Fibroblast of pulmonary artery (primary cell): Measurements from ENCODE around the gene GLCCI1.

Source experiments
- DNase-seq: peaks from one replicate; pipeline ENCODE4 v3.0.0-alpha.2; 2010; ENCODE audit warnings: low read depth
- H3K4me3 ChIP-seq: replicated peaks from 2 replicates; pipeline ENCODE4 v1.5.1; 2011; ENCODE audit warnings: low read depth, mild to moderate bottlenecking, control low read depth, low read length, moderate library complexity
- TF ChIP-seq, protein P1 (sequence below): IDR thresholded peaks from 2 replicates; pipeline ENCODE4 v1.5.1; 2011; ENCODE audit warnings: mild to moderate bottlenecking, control low read depth, low read length, inconsistent platforms; ENCODE audit errors: missing control alignments

GLCCI1 gene

DNA sequence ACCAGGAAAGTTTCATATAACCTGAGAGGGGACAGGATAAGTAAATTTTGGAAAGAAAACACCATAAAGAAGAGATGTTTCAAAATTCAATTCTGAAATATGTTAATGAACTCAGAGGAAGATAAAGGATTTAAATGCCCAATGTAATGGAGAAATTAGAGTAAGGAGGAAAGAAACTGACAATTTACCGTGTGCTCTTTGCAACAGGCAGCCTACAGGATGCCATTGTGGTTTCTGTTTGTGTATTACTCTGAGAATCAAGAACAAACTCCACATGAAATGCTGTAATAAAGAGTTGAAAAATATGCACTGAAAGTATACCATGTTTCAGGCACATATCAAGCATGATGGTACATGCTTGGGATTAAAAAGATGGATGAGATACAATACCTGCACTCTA is 44.8 kb upstream of the GLCCI1 start:
- TF ChIP-seq, protein P1, sequence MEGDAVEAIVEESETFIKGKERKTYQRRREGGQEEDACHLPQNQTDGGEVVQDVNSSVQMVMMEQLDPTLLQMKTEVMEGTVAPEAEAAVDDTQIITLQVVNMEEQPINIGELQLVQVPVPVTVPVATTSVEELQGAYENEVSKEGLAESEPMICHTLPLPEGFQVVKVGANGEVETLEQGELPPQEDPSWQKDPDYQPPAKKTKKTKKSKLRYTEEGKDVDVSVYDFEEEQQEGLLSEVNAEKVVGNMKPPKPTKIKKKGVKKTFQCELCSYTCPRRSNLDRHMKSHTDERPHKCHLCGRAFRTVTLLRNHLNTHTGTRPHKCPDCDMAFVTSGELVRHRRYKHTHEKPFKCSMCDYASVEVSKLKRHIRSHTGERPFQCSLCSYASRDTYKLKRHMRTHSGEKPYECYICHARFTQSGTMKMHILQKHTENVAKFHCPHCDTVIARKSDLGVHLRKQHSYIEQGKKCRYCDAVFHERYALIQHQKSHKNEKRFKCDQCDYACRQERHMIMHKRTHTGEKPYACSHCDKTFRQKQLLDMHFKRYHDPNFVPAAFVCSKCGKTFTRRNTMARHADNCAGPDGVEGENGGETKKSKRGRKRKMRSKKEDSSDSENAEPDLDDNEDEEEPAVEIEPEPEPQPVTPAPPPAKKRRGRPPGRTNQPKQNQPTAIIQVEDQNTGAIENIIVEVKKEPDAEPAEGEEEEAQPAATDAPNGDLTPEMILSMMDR = no peak
- H3K4me3 ChIP-seq = no peak overlapping the region
- DNase-seq = no peak

DNA sequence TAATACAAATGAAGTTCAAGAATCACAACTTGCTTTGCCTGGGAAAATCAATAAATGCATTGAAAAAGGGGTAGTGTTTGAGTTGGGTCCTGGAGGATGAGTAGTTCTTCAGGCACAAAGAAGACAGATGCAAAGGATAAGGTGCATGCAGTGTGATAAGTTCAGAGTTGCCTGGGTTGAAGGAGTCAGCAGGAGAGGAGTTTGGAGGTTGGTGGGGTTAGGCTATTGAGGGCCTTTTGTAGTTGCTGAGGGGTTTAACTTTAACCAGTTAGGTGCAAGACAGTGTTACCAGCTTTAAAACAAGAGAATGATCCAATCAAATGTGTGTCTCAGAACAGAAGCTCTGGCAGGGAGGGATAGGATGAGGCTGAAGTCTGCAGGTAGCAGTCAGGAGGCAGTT is 44.3 kb upstream of the GLCCI1 start:
- no peak for DNase-seq
- no peak overlapping the region for H3K4me3 ChIP-seq
- TF ChIP-seq, protein P1 = no peak

DNA sequence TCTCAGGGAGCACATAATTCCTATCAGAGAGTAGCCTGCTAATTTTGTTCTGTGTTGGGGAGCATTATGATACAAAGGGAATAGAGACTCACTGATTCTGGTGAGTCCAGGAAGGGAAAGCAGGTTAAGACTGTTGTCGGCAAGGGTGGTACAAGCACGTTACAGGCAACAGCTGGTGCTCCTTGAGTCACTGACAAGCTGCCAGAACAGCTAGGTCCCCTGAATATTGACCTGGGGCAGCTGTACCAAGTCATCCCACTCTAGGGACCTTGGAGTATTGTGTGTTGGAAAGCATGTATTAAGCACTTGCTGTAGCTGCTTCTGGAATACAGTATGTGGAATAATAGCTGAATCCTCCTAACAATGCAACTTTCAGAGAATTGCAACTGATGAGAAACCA is 37.0 kb upstream of the GLCCI1 start:
- DNase-seq = no peak
- TF ChIP-seq, protein P1 = no peak

DNA sequence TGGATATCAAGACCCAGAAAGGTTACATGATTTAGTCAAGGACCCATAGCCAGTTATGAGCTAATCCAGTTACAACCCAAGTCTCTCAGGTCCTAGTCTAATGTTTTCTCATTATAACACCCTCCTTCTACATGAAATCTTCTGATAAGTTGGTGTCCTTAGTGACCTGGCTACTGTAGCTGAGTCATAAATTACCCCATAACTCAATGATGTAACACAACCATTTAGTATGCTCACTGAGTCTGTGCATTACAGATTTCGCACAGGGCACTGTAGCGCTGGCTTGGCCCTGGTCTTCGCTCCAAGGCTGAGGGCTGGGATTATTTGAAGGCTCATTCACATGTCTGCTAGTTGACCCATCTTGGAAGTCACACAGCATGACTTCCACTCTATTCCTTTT is 36.0 kb upstream of the GLCCI1 start:
- no peak overlapping the region for H3K4me3 ChIP-seq
- TF ChIP-seq, protein P1 = no peak
- DNase-seq = no peak

More for the DNA sequence above, 37.0 kb upstream of the GLCCI1 start:
- no peak overlapping the region for H3K4me3 ChIP-seq

DNA sequence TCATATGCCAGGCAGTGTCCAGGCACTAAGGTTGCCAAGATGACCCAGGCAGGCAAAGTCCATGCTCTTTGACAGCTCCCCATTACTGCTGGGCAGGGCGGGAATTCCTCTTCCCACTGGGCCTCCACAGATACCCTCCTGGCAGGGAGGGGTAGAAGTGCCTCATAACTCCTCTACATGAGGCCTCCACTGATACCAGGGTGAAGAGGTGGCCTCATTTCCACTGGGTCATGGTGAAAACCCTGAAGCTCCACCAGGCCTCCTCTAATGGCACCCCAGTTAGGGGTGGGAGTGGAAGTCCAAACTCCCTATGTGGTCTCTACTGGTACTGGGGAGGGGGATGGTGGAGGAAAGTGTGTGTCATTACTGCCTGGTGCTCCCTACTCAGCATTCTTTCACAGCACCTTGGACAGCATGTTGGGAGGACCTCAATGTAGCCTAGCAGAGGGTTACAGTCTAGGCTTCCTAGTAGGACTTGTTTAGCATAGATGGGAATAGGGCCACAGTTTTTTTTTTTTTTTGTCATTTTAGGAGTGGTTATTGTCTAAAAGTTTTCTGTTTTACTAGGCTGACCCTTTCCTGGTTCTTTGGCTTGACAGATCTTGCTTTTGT is 34.6 kb upstream of the GLCCI1 start:
- DNase-seq = no peak
- H3K4me3 ChIP-seq = no peak overlapping the region
- TF ChIP-seq, protein P1 = no peak

DNA sequence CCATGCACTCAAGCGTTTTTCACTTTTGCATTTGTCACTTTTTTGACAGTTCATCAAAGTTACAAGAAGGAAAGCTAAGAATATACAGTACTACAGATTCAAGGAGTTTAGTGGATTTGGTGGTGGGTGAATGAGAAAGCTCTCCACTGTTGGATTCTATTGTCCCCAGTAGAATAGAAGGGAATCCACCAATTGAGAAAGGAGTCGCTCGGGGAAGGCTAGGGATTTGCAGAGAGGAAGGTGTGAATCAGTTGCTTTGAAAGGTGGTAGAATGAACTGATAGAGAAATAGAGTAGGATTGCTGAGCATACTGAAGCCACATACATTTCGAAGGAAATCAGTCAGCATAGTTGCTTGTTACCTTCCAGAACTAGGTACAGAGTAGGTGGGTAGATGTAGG is 33.7 kb upstream of the GLCCI1 start:
- no peak overlapping the region for H3K4me3 ChIP-seq
- TF ChIP-seq, protein P1 = no peak
- DNase-seq = no peak

DNA sequence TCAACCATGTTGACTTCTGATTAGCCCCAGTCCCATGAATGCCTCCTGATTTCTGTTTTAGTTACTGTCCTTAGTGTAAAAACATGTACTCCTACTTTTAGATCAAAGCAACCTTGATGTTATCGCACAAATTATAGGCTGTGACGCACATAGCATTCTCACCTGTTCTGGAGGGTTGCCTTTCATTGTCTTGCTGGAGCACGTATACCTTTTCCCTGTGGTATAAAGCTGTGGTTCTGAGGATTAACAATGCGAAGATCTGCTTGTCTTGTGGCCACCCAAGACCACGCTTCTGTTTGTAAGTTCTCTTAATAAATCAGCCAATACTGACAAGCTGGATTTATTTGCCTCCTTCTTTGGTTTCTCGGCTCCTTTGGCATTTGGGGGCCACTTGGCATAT is 30.1 kb upstream of the GLCCI1 start:
- TF ChIP-seq, protein P1 = no peak
- H3K4me3 ChIP-seq = no peak overlapping the region
- no peak for DNase-seq
